ENCODE measurements around the gene TRAPPC2L.

DNA sequence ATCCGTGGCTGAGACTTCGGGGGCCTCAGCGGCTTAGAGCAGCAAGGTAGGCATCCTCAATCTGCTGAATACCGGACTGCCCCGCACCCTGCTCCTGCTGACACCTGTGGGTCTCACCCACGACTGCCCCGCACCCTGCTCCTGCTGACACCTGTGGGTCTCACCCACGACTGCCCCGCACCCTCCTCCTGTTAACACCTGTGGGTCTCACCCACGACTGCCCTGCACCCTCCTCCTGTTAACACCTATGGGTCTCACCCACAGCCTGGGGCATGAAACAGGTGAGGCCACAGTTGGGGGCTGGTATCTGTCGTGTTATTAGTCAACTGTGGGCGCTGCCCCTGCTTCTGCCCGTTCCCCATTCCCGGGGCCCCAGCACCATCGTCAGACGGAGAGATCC is 45.8 kb downstream of the TRAPPC2L start:
- TF ChIP-seq, protein P1, sequence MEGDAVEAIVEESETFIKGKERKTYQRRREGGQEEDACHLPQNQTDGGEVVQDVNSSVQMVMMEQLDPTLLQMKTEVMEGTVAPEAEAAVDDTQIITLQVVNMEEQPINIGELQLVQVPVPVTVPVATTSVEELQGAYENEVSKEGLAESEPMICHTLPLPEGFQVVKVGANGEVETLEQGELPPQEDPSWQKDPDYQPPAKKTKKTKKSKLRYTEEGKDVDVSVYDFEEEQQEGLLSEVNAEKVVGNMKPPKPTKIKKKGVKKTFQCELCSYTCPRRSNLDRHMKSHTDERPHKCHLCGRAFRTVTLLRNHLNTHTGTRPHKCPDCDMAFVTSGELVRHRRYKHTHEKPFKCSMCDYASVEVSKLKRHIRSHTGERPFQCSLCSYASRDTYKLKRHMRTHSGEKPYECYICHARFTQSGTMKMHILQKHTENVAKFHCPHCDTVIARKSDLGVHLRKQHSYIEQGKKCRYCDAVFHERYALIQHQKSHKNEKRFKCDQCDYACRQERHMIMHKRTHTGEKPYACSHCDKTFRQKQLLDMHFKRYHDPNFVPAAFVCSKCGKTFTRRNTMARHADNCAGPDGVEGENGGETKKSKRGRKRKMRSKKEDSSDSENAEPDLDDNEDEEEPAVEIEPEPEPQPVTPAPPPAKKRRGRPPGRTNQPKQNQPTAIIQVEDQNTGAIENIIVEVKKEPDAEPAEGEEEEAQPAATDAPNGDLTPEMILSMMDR (IDR thresholded peaks at IDR 0.05; ENCODE audit: insufficient read depth, low read depth, low read length): no peak
- no peak for TF ChIP-seq EZH2 (IDR thresholded peaks at IDR 0.05; ENCODE audit: insufficient read depth, low read length)
